ENCODE results near the gene ZSCAN30. TPM values are rescaled to one million over a fixed set of nuclear protein-coding genes. Genes with fewer than 3 reads are reported as not detected.

ZSCAN30 gene
- total RNA-seq, 3 donors from 2014 or later (not counting 1 experiment from before 2014, with no cell fraction given), result 15.4 to 21.0 (median 16.4) TPM

- Histone ChIP-seq H3K36me3 (ENCODE audit: control insufficient read depth, insufficient read depth, low read length) (peaks cover 6% of the 10 kb centered on the region), H3K27ac (ENCODE audit: low read length) (no peak overlapping the region), H3K9me3 (ENCODE audit: control insufficient read depth, insufficient read depth, low read length) (peaks cover 26% of the 10 kb centered on the region), H3K4me1 (ENCODE audit: control insufficient read depth, insufficient read depth, low read length) (no peaks in the 10 kb centered on the region), H3K27me3 (ENCODE audit: control insufficient read depth, insufficient read depth, low read length) (no peaks in the 10 kb centered on the region), H3K4me3 (ENCODE audit: low read length) (no peak overlapping the region)
- WGBS (ENCODE audit: insufficient coverage), result 92% methylated on average over 2 of the region's 2 CpGs
- Mint-ChIP-seq H3K36me3 (peaks cover 45% of the 10 kb centered on the region), H3K4me1 (no peaks in the 10 kb centered on the region), H3K9me3 (peaks cover 9 to 25% of the 10 kb centered on the region in 2 donors), H3K27ac (no peak overlapping the region), H3K4me3 (no peak overlapping the region), H3K27me3 (ENCODE audit: low read depth in 2 of 2) (no peaks in the 10 kb centered on the region)
- no peak for ATAC-seq
- intact Hi-C loops (cut with micrococcal nuclease), result no loop called here
- no peak for TF ChIP-seq CTCF (IDR thresholded peaks at IDR 0.05)
- DNase-seq, result no peak
These were observed 21.5 kb upstream of the ZSCAN30 start for GRCh38 chr18:35311496-35311895.

GRCh38 chr18:35306588-35307250 is 16.7 kb upstream of the ZSCAN30 start:
- intact Hi-C loops (cut with micrococcal nuclease), result no loop called here
- Mint-ChIP-seq H3K27ac (no peak overlapping the region), H3K27me3 (ENCODE audit: low read depth in 2 of 2) (no peaks in the 10 kb centered on the region), H3K9me3 (peaks cover 7 to 29% of the 10 kb centered on the region in 2 donors), H3K36me3 (peaks cover 69% of the 10 kb centered on the region), H3K4me1 (peaks cover 0 to 5% of the 10 kb centered on the region in 2 donors), H3K4me3 (no peak overlapping the region)
- Histone ChIP-seq H3K27ac (ENCODE audit: low read length) (no peak overlapping the region), H3K4me3 (ENCODE audit: low read length) (no peak overlapping the region), H3K4me1 (ENCODE audit: control insufficient read depth, insufficient read depth, low read length) (no peaks in the 10 kb centered on the region), H3K36me3 (ENCODE audit: control insufficient read depth, insufficient read depth, low read length) (peaks cover 29% of the 10 kb centered on the region), H3K9me3 (ENCODE audit: control insufficient read depth, insufficient read depth, low read length) (peaks cover 47% of the 10 kb centered on the region), H3K27me3 (ENCODE audit: control insufficient read depth, insufficient read depth, low read length) (no peaks in the 10 kb centered on the region)
- WGBS (ENCODE audit: insufficient coverage), result 100% methylated on average over 1 of the region's 5 CpGs
- ATAC-seq (no peak), DNase-seq (no peak)
- no peak for TF ChIP-seq CTCF (IDR thresholded peaks at IDR 0.05)

GRCh38 chr18:35303610-35304009 is 13.6 kb upstream of the ZSCAN30 start:
- no peak for ATAC-seq
- peaks cover 11 to 22% of the 10 kb centered on the region in 2 donors for H3K9me3 Mint-ChIP-seq

More at GRCh38 chr18:35303610-35304009, 13.6 kb upstream of the ZSCAN30 start:
- TF ChIP-seq CTCF (IDR thresholded peaks at IDR 0.05), result no peak
- no peak overlapping the region for H3K4me3 Mint-ChIP-seq
- Histone ChIP-seq H3K4me1 (ENCODE audit: control insufficient read depth, insufficient read depth, low read length) (no peaks in the 10 kb centered on the region), H3K9me3 (ENCODE audit: control insufficient read depth, insufficient read depth, low read length) (peaks cover 45% of the 10 kb centered on the region), H3K27me3 (ENCODE audit: control insufficient read depth, insufficient read depth, low read length) (no peaks in the 10 kb centered on the region), H3K4me3 (ENCODE audit: low read length) (no peak overlapping the region), H3K36me3 (ENCODE audit: control insufficient read depth, insufficient read depth, low read length) (peaks cover 40% of the 10 kb centered on the region), H3K27ac (ENCODE audit: low read length) (no peak overlapping the region)
- 100% methylated on average over 4 of the region's 4 CpGs for WGBS (ENCODE audit: insufficient coverage)
- H3K36me3 Mint-ChIP-seq, result peaks cover 64% of the 10 kb centered on the region
- intact Hi-C loops (cut with micrococcal nuclease), result no loop called here
- no peak for DNase-seq
- no peak overlapping the region for H3K27ac Mint-ChIP-seq
- H3K27me3 Mint-ChIP-seq (ENCODE audit: low read depth in 2 of 2), result no peaks in the 10 kb centered on the region
- H3K4me1 Mint-ChIP-seq, result peaks cover 0 to 5% of the 10 kb centered on the region in 2 donors
